HG03045 (cell line): Measurements from ENCODE around the gene COX7B2.
A peak's percentile ranks its signal among the peaks of the same experiment; 100 is the strongest.

ENCODE experiments used
- ATAC-seq: cut with Tn5 transposase; IDR thresholded peaks from one replicate; pipeline ENCODE4 v1.9.1; 2021; ENCODE audit warnings: mild to moderate bottlenecking, moderate library complexity; ENCODE audit not compliant: unreplicated experiment

COX7B2 gene, protein sequence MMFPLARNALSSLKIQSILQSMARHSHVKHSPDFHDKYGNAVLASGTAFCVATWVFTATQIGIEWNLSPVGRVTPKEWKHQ

DNA sequence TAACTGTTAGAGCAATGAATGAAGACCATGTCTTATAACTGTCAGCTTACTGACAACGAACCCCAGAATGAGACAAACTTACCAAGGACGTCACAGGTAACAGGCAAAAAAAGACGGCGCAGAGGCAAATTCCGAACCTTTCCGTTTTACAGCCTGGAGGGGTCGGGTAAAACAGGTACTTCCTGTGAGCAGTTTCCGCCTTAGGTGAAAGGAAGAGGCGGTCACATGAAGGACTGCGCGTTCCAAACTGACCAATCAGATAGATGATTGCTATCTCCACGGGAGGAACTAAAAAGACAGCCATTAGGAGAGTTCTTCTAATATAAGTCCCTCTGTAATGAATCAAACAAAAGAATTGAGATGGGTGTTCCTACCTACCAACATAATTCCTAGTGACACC lies at the start of gene COX7B2:
COX7B2 (minus strand) TSS at position 168 of the 400 bp plus-strand sequence. CDS start 174,053 bp downstream, outside the sequence.
- ATAC-seq = no peak

GRCh38 chr4:46956451-46956850 lies 47.4 kb upstream of the COX7B2 start:
- no peak for ATAC-seq

DNA sequence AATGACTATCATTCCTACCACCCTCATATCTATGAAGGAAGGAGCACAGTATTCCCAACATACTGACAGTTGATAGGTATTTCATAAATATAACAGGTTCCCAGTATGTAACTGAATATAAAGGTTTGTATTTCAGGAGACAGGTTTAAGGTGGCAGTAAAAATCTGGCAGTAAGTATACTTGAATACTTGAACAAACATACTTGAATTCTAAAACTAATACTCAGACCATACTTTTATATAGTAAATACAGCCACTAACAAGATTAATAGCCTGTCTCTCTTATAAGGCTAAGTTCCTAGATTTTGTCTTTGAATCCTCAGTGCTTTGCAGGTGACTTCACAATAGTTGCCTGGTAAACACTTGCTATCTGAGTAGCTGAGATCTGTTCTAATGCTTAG lies 46.6 kb upstream of the COX7B2 start:
- no peak for ATAC-seq

- no peak for ATAC-seq
Observed at GRCh38 chr4:46954643-46955042, 45.6 kb upstream of the COX7B2 start.

- no peak for ATAC-seq
Observed at GRCh38 chr4:46953564-46953963, 44.5 kb upstream of the COX7B2 start.

DNA sequence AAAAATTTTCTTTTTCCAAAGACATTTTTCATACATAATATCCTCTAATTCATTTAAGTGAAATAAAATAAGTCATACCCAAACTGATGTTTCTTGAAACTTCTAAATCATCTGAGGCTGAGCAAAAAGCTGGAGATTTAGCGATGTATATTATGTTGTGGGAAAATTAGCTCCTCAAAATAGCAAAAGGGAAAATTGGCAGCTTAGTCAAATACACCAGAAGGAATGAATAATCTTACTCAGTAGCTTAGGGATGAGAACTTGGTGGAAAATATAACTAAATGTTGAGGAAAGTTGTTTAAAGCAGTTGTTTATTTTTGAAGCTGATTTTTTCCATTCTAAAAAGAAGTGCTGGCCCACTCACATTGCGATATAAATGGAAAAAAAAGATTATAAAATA lies 43.4 kb upstream of the COX7B2 start:
- ATAC-seq = no peak

DNA sequence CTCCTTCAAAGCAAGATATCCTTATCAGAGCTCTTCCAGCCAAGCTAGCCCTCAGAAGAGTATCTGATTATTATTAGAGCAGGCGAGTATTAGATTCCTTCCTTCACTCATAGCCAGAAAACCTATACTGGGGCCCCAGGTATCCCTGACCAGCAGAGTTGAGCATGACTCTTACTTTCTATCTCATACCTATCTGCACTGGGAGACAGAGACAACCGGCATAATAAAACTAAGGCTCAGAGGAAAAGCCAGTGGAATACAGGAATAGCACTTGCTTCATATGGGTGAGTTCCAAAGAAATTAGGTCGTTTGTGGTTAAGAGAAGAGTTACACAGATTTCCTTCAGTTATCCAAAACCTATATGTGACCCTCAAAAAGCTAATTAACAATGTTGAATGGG lies 41.8 kb upstream of the COX7B2 start:
- no peak for ATAC-seq

DNA sequence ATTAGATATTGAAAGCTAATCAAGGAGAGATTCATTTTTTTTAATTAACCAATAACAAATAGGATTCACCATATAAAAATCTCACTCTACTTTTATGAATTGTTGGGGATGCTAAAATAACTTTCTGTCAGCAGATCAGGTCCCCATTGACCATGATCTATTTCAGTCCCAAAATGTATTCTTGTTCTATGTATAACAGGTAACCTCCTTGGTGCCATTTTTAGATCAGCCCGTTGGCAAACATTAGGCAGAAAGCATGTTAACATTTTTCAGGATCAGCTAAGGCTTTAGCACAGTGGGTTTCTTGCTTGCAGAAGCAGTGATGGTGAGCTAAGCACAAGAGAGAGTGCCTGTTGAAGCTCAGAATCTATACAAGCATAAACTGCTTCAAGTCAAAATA lies 40.8 kb upstream of the COX7B2 start:
- no peak for ATAC-seq

- ATAC-seq = no peak
Observed at GRCh38 chr4:46947541-46947940, 38.5 kb upstream of the COX7B2 start.

- no peak for ATAC-seq
Observed at GRCh38 chr4:46946919-46947536, 38.0 kb upstream of the COX7B2 start.

DNA sequence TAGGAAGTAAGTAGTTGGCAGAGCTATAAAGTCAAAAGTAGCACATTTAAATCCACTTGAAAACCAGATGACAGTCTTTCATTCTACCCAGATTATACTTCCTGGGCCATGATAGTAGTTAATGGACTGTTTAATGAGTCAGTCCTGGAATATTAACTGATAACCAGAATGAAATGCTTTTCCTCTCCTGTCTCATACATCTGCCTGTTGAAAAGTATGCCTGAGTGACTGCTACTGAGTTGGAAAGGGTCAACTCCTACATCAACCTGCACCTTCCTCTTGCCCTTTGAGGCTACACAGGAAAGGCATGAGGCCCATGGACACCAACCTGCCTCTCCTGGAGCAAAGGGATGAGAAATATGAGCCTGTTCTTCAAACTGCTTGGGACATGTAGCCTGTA lies 36.0 kb upstream of the COX7B2 start:
- ATAC-seq = no peak

DNA sequence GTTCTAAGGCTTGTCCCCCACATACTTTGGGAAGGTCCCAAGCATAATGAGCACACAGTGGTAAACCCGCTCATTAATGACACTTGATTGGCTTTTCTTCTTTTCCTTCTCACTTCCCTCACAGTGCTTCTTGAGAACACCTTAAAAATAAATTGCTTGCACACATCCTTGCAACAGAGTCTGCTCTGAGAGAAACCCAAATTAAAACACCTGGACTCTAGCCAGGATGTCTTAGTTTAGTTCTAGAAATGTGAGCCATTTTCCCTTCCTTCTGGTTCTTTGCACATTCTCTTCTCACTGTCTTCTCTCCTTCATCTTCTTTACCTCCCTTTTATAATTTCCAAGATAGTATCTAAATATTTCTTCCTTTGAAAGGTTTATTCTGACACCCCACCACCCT lies 35.3 kb upstream of the COX7B2 start:
- ATAC-seq = no peak

DNA sequence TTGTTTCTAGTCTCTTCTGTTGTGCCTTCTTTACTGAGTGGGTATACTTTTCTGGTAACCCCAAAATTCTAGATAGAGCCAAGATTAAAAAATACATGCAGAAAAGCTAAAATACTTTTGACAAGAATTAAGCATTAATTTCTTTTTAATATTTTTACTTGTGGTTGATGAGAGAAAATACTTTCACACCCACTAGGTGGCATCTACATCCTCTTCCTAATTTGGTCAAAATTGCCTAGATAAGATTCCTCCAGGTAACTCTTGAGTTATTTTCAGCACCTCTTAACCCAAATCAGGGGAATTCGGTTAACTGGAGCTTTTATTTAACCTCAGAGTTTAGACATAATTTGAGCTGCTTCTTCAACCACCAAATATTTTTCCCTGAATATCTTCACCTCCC lies 28.4 kb upstream of the COX7B2 start:
- ATAC-seq = no peak

GRCh38 chr4:46934726-46935125 lies 25.7 kb upstream of the COX7B2 start:
- ATAC-seq = no peak

GRCh38 chr4:46933686-46934085 lies 24.6 kb upstream of the COX7B2 start:
- ATAC-seq = no peak

- peak; percentile 72 for ATAC-seq
Observed at GRCh38 chr4:46931981-46932380, 22.9 kb upstream of the COX7B2 start.

DNA sequence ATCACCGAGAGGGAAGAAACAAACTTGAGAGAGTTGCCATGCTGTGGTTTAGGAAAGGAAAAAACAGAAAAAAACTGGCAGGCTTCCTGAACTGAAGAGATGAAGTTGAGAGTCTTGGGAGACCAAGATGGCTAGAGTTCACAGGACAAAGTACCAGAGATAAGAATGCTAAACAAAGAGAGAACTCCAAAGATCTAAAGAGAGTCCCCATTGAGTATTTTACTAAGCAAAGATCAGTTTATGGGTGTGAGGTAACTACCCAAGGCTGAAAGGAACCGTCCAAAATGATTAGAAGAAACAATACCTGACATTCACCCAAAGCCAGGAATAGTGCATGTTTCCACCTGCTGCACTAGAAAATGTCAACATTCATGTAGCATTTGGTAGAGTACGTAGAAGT lies 21.8 kb upstream of the COX7B2 start:
- ATAC-seq = no peak

GRCh38 chr4:46927201-46927600 lies 18.2 kb upstream of the COX7B2 start:
- no peak for ATAC-seq

DNA sequence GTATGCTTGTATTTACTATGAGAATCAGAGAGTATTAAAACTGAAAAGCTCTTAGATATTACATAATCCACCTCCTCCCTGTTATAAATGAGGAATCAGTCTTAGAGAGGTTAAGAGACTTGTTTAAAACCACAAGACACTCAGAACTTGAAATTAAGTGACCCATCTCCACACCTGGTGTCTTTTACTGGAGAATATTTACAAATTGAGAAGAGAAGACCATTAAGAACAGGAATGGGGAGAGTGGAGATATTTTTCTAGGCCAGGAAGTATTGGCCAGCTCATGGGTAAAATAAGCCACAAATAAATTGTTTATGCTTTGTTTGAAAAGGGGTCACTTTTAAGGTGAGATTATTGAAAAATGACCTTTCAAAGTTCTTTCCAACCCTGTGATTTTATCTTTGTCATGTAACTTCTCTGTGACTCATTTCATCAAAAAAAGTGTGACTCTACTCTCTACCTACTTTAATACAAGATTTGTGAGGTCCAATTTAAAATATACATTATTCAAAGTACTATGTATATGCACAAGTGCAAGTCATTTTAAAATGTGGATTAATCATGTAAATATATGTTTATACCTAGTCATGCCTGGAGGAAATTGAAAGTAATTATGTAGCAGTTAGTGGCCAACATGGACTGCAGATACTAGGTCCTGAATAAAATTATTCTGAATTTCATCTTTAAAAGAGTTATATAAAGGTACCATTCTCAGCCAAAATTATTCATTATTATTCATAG lies 15.9 kb upstream of the COX7B2 start:
- no peak for ATAC-seq

GRCh38 chr4:46922205-46922604 lies 13.2 kb upstream of the COX7B2 start:
- ATAC-seq = no peak

DNA sequence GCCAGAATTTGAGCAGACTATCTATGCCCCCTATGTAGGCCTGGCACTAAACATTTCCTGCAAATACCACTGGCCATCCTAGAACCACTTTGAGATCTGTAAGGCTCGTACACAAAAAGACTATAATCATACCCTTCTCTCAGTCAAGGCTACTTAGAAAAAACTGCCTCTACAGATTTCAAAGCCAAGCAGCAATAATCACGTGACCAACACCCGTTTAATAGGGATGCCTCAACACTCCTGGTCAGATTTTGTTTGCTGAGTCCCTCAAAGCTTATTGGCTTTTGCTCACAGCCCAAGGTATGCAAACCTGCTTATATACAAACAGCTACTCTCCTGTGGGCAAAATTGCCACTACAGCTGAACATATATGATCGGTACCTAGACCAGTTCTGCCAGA lies 897 bp downstream of the COX7B2 start:
- ATAC-seq = no peak

DNA sequence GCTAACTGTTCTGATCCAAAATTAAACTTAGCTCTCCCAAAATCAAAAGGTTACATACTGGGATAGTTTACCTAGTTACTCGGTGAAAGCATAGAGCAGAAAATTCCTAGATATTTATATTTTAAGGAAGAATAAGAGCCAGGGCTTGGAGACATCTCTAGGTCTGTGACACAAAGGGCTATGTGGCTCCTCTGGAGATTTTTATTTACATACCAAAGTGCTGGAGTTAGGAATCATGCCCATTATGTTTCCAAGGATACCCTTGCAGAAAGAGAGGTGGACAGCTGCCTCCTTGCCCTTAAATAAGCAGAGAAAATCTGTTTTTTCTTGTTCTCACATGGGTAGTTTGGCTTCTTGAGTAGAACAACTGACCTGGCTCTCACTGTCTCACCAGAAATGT lies 9.0 kb downstream of the COX7B2 start:
- no peak for ATAC-seq

GRCh38 chr4:46894826-46895225 lies 14.2 kb downstream of the COX7B2 start:
- no peak for ATAC-seq
